Neural progenitor cell (in vitro differentiated cells): ENCODE results near the gene PHETA1.

Experiments used
- EZH2 ChIP-seq: fragments of 200-600 bp; sonication (generic); IDR thresholded peaks from 2 replicates; pipeline ENCODE4 v1.6.1; 2017; ENCODE audit warnings: antibody characterized with exemption, mild to moderate bottlenecking, moderate library complexity
- EZH2phosphoT487 ChIP-seq: fragments of 200-600 bp; sonication (generic); IDR thresholded peaks from 2 replicates; pipeline ENCODE4 v1.6.1; 2017; ENCODE audit warnings: antibody characterized with exemption
- TF ChIP-seq, protein P1 (sequence below): fragments of 200-600 bp; sonication (generic); IDR thresholded peaks from 2 replicates; pipeline ENCODE4 v1.5.1; 2017; ENCODE audit warnings: antibody characterized with exemption, mild to moderate bottlenecking

GRCh38 chr12:111412007-111412829, 43.3 kb upstream of the PHETA1 start:
- TF ChIP-seq, protein P1, sequence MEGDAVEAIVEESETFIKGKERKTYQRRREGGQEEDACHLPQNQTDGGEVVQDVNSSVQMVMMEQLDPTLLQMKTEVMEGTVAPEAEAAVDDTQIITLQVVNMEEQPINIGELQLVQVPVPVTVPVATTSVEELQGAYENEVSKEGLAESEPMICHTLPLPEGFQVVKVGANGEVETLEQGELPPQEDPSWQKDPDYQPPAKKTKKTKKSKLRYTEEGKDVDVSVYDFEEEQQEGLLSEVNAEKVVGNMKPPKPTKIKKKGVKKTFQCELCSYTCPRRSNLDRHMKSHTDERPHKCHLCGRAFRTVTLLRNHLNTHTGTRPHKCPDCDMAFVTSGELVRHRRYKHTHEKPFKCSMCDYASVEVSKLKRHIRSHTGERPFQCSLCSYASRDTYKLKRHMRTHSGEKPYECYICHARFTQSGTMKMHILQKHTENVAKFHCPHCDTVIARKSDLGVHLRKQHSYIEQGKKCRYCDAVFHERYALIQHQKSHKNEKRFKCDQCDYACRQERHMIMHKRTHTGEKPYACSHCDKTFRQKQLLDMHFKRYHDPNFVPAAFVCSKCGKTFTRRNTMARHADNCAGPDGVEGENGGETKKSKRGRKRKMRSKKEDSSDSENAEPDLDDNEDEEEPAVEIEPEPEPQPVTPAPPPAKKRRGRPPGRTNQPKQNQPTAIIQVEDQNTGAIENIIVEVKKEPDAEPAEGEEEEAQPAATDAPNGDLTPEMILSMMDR: no peak
- TF ChIP-seq EZH2phosphoT487: no peak
- no peak for TF ChIP-seq EZH2
